ENCODE measurements around the gene GABRQ. TPM values are rescaled to one million over a fixed set of nuclear protein-coding genes. Genes with fewer than 3 reads are reported as not detected.

GABRQ gene
- 0.40 TPM for polyA plus RNA-seq (2013, experiment 1 of 2; ENCODE audit: insufficient read length)
- 0.05 TPM for polyA plus RNA-seq (2013, experiment 2 of 2; ENCODE audit: insufficient read length)

DNA sequence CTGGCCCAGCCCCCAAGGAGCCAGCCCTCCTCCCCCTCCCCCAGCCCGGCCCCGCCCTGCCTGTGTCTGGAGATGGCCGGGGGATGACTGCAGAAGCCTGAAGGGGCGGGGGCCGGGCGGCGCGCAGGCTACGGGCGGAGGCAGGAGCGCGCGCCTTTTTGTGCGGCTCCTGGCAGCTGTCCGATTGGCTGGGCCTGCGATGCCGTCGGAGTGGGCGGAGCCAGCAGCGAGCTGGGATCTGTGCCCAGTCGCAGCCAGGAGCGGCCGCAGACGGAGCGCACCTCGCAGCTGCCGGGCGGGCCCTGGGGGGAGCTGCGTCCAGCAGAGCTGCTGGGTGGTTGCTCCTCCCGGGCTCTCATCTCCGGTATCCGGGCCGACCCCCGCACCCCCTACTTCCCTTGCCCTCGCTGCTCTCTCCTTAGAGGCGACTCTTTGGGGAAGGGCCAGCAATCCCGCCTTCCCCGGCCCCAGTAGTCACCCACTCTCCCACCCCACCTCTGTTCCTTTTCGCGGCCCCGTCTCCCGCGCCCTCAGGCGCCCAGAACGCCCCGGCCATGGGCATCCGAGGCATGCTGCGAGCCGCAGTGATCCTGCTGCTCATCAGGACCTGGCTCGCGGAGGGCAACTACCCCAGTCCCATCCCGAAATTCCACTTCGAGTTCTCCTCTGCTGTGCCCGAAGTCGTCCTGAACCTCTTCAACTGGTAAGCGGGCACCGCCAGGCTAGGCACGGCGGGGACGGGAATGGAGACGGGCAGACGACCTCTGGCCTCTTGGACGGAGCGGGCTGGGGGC lies at the start of gene GABRQ:
GABRQ (plus strand) TSS at position 247 of the 794 bp plus-strand sequence; CDS start at position 555, 308 bp downstream.
- DNase-seq, result peak; percentile 35

DNA sequence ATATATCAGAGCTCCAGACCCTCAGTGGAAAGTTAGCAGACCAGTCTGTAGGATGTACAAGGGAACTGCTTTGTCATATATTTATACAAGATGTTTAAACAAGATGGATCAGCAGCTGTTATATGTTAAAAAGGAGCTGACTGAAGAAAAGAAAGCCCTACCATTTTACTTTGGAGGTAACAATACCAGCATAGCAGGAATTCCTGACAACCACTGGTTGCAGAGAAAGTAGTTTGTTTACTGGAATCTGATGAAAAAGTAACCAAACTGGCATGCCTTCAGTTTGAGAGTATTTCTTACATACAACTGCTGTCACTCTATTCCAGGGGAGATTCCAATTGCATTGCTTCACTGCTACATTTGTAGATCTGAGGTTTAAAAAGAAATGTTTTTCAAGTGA lies 49.5 kb upstream of the GABRQ start:
- no peak for DNase-seq

DNA sequence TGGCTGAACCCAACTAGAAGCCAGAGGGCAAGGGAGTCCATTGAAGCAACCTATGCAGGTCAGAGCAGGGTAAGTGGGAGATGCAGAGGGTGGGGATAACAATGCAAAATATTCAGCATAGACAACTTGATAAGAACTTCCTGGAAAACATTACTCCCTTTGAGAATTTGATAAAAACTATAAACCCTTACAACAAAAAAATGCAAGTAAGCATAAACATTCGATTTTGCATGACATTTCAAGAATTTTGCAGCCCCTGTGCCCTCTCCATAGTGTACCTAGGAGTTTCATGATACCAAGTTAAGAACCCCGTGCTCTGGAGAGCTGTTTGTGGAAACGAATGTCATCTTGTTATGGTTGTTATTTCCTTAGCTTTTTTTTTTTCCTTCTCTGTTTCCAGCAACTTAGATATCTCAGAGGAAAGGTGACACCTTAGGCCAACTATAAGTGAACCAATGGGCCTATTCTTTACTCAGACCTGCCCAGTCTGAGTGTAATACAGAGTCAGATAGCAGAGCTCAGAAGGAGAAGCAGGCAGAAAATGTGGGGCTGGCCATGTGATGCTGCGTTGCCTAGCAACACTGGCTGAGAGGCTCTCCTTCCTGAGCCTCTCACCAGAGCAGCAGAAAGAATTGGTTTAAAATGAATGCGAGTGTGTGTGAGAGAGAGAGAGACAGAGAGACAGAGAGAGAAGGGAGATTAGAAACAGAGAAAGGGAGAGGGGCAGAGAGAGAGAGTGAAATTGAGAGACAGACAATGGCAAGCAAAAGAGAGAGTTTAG lies 36.7 kb upstream of the GABRQ start:
- no peak for DNase-seq

DNA sequence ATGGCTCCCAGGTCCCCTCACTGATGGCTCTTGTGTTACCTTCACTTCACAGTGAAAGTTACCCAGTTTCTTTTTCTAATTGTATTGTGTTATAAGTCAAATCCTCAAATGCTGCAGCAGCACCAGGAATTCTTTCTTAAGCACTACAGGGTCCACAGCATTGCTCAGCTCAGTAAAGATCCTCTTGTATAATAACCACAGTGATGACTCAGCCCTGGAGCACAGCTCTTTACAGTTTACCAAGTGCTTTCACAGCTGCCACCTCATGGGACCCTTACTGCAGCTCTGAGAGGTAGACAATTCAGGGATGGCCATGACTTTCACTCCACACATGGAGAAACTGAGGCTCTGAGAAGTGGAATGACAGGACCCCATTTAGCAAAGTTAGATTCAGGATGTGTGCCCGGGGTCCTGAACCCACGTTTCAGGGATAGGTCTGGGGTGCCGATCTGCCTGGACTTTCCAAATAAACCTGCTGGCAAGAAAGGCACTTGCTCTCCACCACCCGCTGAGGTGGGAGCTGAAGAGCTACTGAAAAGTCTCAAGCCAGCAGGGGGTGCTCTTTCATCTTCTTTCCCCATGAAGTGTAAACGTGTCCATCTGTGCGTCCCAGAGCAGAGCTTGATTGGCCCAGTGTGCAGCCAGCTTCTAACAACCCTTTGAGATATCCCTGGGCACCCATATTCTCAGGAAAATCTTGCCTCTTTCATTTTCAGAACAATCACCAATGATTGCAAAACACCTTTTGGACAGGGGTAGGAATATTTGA lies 35.7 kb upstream of the GABRQ start:
- DNase-seq, result no peak

DNA sequence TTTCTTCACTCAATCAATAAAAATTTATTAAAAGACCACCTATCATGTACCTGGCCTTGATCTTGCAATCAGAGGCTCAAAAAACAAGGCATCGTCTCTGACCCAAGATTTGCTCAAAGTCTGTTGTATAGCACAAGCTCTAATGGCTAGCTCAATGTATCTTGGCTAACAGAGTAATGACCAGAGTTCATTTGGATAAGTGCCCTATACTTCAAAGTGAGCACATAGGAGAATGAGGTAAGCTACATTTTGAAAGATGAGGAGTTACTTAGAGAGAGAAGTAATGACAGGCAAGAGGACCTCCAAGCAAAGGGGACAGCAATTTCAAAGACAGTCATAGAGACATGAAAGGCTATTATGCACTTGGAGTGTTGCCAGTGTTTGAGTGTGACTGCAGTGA lies 22.9 kb upstream of the GABRQ start:
- no peak for DNase-seq

DNA sequence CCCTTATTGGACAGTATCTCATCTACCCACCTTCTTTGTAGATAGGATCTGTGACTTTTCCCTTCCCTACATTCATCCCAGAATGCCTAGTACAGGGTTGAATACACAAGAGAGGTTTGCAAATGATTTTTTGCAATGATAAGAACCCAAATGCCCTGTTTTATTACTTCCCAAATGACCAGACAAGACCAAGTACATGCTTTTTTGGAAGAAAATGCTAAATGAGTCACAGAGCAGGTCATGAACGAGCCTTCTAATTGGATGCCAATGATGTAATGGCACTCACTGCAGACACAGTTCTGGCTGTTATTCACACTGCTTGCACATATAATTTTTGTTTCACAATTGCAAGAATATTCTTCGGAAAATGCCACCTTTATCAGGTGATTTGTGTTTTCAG lies 17.8 kb upstream of the GABRQ start:
- no peak for DNase-seq

DNA sequence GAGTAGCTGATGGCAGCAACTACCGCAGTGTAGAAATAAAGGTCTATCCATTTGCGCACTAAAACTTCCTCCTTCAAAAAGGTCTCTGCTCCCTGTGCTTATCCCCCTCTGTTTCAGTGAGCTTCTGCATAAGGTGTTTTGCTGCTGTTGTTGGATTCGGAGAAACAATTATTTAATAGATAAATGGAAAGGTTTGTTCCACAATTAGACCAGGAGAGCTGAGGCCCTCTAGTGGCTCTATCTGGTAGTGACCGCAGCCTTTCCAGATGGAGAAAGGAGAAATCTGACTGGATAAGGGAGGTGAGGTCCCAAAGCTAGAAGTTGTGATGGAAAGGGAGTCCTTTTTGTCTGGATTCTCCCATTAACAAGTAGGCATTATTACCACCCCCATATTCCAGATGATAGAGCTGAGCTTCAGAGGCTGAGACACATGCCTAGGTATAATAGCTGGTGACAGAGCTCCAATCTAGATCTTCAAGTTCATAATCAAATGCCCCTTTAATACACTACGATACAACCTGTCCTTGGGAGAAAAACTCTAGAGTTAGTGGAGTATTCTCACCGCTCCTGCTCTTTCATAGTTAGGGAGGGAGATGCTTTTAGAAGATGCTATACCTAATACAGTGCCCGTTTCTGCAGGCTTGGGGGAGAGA lies 5.1 kb upstream of the GABRQ start:
- peak; percentile 31 for DNase-seq

DNA sequence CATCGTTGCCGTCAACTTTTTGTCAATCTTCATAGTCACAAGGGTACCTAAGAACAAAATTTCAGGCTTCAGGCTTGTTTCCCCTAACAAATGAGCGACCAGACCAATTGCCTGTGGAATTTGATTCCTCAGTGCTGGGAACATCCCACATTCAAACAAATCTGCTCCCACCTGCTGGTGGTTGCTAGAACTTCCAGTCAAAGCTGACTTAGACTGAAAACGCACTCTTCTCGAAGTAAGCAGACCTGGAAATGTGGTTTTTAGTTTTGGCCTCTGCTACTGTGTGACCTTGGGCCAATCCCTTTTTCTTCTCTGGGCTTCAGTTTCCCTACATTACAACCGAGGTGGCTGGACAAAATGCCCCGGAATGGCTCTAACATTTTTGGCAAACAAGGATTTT lies 1.8 kb upstream of the GABRQ start:
- DNase-seq, result peak; percentile 46

DNA sequence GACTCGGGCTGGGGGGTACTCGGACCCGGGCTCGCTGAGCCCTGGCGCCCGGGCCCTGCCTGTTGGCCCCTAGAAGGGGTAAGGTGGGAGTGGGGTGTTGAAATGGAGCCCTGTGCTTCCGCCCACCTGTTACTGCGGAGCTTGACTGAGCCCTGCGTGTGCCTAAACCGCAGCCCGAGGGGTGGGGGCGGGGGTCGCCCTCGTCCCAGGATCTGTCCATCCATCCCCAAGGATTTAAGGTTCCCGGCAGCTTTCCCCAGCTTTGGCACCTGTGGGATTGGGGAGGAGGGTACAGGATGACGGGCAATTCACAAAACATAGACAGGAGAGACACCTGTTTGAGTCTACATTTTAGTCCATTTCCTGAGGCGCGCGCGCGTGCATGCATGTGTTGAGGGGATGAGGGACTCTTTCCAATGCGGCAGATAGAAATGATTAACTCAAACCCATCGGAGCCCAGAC lies 779 bp downstream of the GABRQ start:
- DNase-seq, result no peak

DNA sequence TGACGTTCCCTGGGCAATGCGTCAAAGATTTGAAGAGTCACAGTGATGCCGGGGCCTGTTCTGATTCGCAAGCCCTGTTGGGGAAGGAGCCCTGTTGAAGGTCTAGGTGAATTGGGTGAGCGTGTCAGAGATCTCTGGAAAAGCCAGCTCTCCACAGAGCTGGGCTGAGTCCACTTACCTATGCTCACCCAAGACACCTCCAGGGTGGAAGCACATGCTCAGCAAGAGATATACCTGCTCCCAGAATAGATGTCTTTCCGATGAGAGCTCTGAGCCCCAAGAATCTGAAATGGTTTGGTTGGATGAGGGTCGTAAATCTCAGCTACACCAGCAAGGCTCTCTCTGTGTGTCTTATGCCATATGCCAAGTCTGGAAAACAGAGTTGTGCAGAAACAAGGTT lies 1.7 kb downstream of the GABRQ start:
- no peak for DNase-seq

DNA sequence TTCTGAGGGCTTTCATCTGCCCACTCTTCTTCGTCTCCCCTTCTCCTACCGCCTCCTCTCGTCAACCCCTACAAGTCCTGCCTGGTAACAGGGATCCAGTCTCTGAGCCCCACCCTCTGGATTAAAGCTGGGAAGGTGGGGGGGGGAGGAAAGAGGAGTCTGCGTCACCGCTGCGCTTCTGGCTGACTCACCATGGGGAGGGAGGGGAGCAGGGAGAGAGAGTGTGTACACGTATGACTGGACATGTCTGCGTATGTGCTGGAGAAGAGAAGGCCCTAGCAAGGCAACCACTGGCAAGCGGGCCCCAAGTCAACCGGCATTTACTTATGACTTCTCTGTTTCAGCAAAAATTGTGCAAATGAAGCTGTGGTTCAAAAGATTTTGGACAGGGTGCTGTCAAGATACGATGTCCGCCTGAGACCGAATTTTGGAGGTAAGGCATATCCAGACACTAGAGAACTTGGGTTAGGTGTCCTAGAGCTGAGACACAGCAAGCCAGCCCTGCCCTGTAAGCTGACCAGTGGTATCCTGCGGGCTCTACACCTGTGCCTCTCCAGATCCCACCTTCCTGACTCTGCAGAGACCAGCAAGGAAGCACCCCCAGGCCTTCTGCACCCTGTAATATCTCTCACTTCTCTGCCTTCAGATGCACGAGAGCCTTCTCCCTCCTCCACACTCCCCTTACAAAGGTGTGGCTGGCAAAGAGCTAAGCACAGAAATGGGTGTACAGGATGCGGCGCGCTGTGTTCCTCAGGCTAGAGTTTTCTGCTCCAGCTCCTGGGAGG lies 2.5 kb downstream of the GABRQ start:
- peak; percentile 33 for DNase-seq

DNA sequence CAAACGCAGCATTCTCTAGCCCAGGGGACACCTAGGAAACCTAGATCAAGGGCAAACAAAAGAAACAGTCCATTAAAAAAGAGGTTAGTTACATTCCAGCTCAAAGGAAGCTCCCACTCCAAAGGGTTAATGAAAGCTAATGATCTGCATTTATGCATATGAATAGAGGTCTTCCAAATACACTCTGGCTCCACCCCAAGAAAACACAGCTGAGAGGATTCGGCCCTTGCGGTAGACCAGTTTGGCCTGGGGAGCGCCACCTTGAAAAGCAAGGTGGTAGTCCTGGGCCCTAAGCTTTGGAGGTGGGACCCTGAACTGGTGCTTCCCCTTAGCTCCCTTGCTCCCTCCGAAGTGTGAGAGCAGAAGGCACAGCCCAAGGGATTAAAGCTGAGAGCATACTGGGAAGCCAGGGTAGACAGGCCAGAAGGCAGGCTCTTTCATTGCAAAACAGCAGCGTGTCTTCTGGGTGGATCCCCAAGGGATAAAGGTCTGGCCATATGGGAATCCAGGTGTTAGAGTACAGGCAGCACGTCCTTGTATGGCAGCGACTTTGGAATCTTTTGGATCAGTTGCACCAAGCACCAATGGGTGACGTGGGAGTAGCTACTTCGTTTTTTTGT lies 3.7 kb downstream of the GABRQ start:
- DNase-seq, result no peak

DNA sequence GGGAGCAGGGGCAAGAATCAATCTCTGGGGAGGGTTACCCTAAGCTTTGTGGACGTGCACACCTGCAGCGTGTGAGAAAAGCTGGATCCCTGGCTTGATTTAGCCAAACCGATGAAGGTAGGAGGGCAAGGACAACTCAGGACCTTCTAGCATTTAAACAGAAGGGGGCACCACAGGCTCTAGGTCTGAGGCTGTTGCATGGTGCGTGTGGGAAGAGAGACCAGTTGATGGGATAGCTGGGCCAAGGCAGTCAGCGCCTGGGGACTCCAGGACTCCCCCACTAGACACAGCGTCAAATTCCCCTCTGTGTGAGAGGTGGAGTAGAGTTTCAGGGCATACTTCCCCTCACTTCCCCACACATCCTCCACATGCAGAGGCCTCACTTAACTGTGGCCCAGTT lies 4.3 kb downstream of the GABRQ start:
- DNase-seq, result no peak

DNA sequence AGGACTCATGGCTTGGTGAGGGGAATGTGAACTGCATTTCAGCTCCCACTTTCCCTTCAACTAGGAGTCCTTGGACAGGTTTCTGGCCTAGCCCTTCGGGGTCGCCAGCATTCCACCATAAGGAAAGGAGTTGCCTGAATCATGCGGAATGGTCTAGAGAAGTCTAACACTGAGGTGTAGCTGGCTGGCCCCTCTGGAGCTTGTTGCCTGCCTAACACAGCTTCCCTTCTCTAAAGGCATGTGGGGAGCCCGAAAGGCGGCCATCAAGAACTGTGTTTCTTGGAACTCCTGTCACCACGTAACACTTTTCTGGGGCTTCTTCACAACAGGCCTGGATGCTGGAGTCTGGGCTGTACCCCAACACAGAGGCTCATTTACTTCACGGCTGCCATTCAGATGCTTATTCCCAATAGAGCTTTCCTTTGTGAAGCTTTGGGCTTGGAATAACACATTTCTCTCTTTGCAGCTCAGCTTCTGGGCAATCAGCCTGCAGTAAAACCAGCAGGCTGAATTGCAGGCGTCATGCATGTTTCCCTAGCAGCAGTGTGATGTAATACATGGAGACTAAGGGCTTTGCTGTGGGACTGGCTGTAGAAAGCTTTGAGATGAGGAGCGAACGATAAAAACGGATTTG lies 5.4 kb downstream of the GABRQ start:
- no peak for DNase-seq

DNA sequence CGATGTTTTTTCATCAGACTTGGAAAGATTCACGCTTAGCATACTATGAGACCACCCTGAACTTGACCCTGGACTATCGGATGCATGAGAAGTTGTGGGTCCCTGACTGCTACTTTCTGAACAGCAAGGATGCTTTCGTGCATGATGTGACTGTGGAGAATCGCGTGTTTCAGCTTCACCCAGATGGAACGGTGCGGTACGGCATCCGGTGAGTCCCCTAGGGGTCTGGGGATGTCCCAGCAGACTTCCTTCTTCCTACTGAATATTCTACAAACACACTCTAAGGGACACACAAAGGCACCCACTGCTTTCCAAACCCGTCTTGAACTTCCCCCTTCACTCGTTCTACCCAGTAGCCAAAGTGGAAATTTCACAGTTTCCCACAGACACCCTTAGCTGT lies 9.3 kb downstream of the GABRQ start:
- DNase-seq, result no peak

DNA sequence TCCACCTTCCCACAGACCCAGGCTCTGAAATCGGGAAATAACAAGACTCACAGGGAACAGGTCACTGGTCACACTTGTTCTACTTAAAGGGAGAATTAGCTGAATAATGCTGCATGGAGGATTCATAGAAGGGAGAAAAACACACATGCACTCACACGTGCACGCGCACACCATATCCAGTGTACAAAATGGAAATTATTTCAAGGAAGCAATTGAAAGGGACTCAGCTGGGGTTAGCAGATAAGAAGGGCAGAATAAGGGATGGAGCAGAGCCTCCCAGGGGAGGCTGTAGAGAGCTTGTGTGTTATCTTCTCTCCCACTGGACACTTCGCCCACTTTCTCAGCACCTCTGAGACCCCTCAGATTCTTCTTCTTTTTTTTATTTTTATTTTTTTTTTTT lies 10.3 kb downstream of the GABRQ start:
- no peak for DNase-seq

DNA sequence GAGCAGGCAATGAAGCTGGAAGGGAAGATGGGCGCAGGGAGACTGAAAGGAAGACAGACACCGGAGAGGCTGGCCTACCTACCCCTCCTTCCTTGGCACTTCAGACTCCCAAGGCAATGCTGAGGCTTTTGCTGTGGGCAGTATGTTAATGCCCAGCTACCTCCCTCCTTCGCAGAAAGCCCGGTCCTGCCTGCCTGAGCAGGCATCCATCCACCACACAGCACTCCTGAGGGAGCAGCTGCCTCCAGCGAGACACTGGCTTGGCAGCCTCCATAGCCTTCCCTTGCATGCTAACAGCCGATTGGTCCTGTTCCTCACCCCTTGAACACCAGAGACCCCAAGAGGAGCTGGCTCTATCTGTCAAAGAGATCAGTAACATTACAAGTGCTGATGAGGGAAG lies 14.4 kb downstream of the GABRQ start:
- DNase-seq, result no peak

DNA sequence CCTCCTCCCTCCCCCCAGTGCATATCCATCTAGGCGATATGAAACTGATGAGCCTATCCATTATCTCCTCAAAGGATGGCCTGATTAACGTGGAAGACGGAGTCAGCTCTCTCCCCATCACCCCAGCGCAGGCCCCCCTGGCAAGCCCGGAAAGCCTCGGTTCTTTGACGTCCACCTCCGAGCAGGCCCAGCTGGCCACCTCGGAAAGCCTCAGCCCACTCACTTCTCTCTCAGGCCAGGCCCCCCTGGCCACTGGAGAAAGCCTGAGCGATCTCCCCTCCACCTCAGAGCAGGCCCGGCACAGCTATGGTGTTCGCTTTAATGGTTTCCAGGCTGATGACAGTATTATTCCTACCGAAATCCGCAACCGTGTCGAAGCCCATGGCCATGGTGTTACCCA lies 14.8 kb downstream of the GABRQ start:
- no peak for DNase-seq

DNA sequence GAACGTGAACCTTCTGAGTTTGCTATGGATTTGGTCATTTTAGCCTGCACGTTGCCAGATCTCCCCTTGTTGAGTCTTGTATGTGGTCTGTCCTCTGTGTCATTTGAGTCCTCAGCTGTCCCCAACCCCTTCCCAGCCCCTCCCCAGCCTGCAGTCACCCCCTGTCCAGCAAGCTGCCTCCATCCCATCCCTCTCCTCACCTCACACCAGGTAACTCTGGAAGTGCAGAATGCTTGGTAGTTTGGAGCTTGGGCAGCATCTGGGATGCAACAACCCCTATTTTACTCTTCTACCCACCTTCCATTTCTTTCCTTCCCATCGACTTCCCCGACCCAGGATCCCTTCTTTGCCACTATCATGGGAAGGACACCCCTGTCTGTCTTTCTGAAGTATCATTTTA lies 18.4 kb downstream of the GABRQ start:
- DNase-seq, result no peak

DNA sequence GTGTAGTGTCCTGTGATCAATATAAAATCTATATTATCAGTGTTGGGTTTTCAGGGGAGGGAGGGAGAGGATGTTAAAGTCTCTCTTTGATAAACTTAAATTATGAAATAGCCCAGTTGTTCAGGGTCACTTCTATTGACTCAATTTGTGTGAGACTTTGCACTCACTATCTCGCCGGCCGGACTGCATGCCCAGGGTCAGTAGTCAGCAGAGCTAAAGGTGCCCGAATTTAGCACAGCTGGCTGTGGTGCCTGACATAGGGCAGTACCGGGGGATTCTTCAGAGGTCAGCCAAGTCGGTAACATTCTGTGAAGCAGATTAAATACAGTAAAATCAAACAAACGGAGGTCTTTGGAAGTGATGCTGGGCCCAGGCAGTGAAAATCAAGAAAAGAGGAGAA lies 19.2 kb downstream of the GABRQ start:
- DNase-seq, result no peak

DNA sequence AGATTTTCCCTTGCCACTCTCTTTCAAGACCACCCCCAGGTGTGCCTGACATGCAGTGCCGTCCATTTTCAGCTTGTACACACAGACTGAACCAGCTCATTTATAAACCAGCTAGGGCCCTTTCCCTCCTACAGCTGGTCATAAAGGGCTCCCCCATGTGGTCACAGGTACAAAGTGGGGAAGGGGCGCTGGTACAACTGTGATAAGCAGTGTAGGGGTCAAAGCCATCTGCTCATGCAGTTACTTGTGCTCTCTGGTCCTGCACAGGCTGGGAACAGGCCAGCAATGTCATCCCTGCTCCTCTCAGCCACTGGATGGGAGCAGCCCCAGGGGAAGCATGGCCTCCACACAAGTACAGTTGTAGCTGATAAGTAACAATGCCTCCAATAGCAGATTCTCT lies 20.6 kb downstream of the GABRQ start:
- DNase-seq, result no peak

Data from fibroblast of skin of back (primary cell).